ENCODE measurements around the gene PIAS1.

PIAS1 gene

DNA sequence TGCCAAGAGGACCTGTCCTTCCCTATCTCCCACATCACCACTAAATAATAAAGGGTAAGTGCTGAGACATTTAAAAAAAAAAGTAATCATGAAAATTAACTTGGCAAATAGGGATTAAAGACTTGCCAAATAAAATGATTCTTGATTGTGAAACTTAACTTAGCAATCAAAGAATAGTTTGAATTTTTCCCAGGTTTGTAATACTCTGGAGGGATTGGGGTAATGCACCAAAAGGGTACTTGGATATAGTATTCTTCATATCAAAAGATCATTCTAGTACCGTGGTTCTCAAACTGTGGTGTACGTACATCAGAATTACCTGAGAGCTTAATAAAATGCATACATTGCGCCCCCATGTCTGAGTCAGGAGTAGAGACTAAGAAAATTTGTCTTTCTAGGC lies 122.5 kb downstream of the PIAS1 start:
- H3K9ac ChIP-seq (ENCODE audit: low read length), result no peak overlapping the region
- no peaks in the 10 kb centered on the region for H3K27me3 ChIP-seq (ENCODE audit: control insufficient read depth, insufficient read depth, low read length)
- H3K9me3 ChIP-seq (ENCODE audit: control insufficient read depth, insufficient read depth, low read depth, low read length), result no peaks in the 10 kb centered on the region
- H3K4me1 ChIP-seq (ENCODE audit: control insufficient read depth, insufficient read depth, low read length), result no peaks in the 10 kb centered on the region
- no peak overlapping the region for H3K4me3 ChIP-seq (ENCODE audit: low read depth, low read length)
- no peak overlapping the region for H3K27ac ChIP-seq (ENCODE audit: low read depth, low read length)
- peaks cover 55% of the 10 kb centered on the region for H3K36me3 ChIP-seq (ENCODE audit: control insufficient read depth, insufficient read depth, low read length)

DNA sequence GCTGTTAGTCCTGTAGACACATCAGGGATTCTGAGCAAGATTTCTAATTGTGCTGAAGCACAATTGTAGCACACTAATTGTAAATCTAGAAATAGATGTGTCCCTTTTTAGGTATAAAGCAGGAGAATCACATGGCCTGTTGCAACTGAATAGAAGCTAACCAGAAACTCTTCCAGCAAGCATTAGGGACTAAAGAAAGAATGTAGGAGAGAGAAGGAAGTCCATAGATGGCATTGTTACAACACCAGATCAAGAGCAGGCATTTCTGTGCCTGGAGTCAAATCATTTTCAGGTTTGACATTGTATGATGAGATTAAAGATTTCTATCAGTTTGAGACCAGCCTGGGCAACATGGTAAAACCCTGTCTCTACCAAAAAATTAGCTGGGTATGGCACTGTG lies 123.6 kb downstream of the PIAS1 start:
- H3K36me3 ChIP-seq (ENCODE audit: control insufficient read depth, insufficient read depth, low read length), result peaks cover 64% of the 10 kb centered on the region
- H3K27me3 ChIP-seq (ENCODE audit: control insufficient read depth, insufficient read depth, low read length), result no peaks in the 10 kb centered on the region
- H3K9ac ChIP-seq (ENCODE audit: low read length), result no peak overlapping the region
- H3K4me1 ChIP-seq (ENCODE audit: control insufficient read depth, insufficient read depth, low read length), result no peaks in the 10 kb centered on the region
- no peaks in the 10 kb centered on the region for H3K9me3 ChIP-seq (ENCODE audit: control insufficient read depth, insufficient read depth, low read depth, low read length)
- no peak overlapping the region for H3K4me3 ChIP-seq (ENCODE audit: low read depth, low read length)
- H3K27ac ChIP-seq (ENCODE audit: low read depth, low read length), result no peak overlapping the region

DNA sequence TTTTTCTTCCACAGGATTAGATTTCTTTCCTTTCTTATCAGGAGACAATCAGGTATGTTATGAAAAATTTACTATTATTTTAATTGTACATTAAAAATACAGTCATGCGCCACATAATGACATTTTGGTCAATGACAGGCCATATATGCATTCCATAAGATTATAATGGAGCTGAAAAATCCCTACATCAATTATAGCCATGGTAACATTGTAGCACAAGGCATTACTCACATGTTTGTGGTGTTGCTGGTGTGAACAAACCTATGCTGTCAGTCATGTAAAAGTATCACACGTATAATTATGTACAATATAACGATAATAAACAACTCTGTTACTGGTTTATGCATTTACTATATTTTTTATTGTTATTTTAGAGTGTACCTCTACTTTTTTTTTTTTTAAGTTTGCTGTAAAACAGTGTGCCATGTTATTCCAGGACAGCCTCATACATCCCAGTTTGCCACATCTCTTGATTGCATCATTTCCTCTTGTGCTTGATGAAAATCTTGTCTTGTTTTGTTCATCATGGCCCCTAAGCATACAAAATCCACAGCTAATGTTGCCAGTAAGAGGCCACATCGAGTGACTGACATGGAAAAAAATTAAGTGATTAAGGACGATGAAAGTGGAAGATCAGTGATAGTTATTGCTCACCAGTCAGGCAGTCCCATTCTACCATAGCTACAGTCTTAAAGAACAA lies 129.7 kb downstream of the PIAS1 start:
- Histone ChIP-seq H3K27ac (ENCODE audit: low read depth, low read length) (no peak overlapping the region), H3K9me3 (ENCODE audit: control insufficient read depth, insufficient read depth, low read depth, low read length) (no peaks in the 10 kb centered on the region), H3K36me3 (ENCODE audit: control insufficient read depth, insufficient read depth, low read length) (peaks cover 78% of the 10 kb centered on the region), H3K27me3 (ENCODE audit: control insufficient read depth, insufficient read depth, low read length) (no peaks in the 10 kb centered on the region), H3K4me3 (ENCODE audit: low read depth, low read length) (no peak overlapping the region), H3K4me1 (ENCODE audit: control insufficient read depth, insufficient read depth, low read length) (no peaks in the 10 kb centered on the region), H3K9ac (ENCODE audit: low read length) (no peak overlapping the region)

DNA sequence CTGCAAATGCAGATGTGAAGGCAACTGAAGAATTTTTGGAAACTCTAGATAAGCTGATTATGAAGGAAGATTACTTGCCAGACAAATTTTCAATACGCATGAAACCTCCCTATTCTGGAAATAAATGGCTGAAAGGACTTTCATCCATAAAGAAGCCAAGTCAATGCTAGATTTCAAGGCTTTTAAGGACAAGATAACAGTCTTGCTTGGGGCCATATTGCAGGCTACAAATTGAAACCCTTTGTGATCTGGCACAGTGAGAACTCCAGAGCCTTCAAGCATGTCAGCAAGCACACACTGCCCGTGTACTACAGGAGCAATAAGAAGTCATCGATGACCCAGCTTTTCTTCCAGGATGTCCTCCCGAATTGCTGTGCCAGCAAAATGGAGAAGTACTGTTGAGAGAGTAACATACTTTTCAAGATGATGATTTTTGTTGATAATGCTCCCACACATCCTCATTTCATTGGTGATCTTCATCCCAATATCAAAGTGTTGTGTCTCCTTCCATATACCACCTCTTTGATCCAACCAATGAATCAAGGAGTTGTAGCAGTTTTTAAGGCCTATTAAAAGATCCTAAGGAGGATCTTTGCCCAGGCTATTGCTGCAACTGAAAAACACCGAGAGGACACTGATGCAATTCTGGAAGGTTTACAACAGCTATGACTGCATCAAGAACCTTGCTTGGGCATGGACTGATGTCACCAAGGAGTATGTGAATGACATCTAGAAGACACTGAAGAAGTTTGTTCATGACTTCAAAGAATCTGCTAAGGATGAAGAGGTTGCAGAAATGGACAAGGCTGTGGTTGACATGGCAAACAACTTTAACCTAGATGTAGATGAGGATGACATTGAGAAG lies 130.7 kb downstream of the PIAS1 start:
- H3K27ac ChIP-seq (ENCODE audit: low read depth, low read length), result no peak overlapping the region
- no peaks in the 10 kb centered on the region for H3K4me1 ChIP-seq (ENCODE audit: control insufficient read depth, insufficient read depth, low read length)
- no peak overlapping the region for H3K9ac ChIP-seq (ENCODE audit: low read length)
- H3K27me3 ChIP-seq (ENCODE audit: control insufficient read depth, insufficient read depth, low read length), result no peaks in the 10 kb centered on the region
- H3K4me3 ChIP-seq (ENCODE audit: low read depth, low read length), result no peak overlapping the region
- H3K9me3 ChIP-seq (ENCODE audit: control insufficient read depth, insufficient read depth, low read depth, low read length), result no peaks in the 10 kb centered on the region
- peaks cover 81% of the 10 kb centered on the region for H3K36me3 ChIP-seq (ENCODE audit: control insufficient read depth, insufficient read depth, low read length)

DNA sequence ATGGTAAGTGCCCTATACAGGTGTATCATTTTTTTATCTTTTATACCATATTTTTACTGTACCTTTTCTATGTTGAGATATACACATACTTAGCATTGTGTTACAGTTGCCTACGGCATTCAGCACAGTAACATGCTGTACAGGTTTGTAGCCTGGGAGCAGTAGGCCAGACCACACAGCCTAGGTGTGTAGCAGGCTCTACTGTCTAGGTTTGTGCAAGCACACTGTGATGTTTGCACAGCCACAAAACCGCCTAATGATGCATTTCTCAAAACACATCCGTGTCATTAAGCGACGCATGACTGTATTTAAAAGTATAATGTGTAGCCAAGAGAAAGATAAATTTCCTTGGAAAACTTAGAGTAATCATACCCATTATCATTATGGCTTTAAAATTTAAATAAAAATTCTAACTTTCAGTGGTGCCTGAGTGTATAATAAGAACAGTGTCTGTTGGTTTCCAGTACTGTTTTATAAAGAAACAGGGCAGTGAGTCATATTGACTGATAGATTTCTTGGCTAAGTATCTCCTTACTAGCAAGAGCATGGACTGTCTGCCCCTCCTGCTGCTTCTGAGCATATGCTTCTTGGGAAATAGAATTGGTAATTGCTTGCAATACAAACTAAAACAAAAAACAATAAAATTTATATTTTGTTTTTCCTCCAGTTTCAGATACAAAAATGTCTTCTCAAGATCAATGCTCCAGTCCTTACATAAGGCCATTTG lies 132.7 kb downstream of the PIAS1 start:
- Histone ChIP-seq H3K27ac (ENCODE audit: low read depth, low read length) (no peak overlapping the region), H3K4me3 (ENCODE audit: low read depth, low read length) (no peak overlapping the region), H3K9ac (ENCODE audit: low read length) (no peak overlapping the region), H3K4me1 (ENCODE audit: control insufficient read depth, insufficient read depth, low read length) (0 out of 2 replicates have a peak, but pooled peaks cover 10% of the 10 kb centered on the region), H3K9me3 (ENCODE audit: control insufficient read depth, insufficient read depth, low read depth, low read length) (no peaks in the 10 kb centered on the region), H3K27me3 (ENCODE audit: control insufficient read depth, insufficient read depth, low read length) (no peaks in the 10 kb centered on the region), H3K36me3 (ENCODE audit: control insufficient read depth, insufficient read depth, low read length) (peaks cover 66% of the 10 kb centered on the region)

DNA sequence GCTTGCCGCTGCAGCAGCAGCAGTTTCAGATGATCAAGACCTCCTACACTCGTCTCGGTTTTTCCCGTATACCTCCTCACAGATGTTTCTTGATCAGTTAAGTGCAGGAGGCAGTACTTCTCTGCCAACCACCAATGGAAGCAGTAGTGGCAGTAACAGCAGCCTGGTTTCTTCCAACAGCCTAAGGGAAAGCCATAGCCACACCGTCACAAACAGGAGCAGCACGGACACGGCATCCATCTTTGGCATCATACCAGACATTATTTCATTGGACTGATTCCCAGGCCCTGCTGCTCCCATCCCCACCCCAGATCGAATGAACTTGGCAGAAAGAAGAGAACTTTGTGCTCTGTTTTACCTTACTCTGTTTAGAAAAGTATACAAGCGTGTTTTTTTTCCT lies 133.4 kb downstream of the PIAS1 start:
- Histone ChIP-seq H3K4me1 (ENCODE audit: control insufficient read depth, insufficient read depth, low read length) (0 out of 2 replicates have a peak, but pooled peaks cover 11% of the 10 kb centered on the region), H3K27ac (ENCODE audit: low read depth, low read length) (no peak overlapping the region), H3K9ac (ENCODE audit: low read length) (no peak overlapping the region), H3K9me3 (ENCODE audit: control insufficient read depth, insufficient read depth, low read depth, low read length) (no peaks in the 10 kb centered on the region), H3K36me3 (ENCODE audit: control insufficient read depth, insufficient read depth, low read length) (peaks cover 66% of the 10 kb centered on the region), H3K27me3 (ENCODE audit: control insufficient read depth, insufficient read depth, low read length) (no peaks in the 10 kb centered on the region), H3K4me3 (ENCODE audit: low read depth, low read length) (no peak overlapping the region)

DNA sequence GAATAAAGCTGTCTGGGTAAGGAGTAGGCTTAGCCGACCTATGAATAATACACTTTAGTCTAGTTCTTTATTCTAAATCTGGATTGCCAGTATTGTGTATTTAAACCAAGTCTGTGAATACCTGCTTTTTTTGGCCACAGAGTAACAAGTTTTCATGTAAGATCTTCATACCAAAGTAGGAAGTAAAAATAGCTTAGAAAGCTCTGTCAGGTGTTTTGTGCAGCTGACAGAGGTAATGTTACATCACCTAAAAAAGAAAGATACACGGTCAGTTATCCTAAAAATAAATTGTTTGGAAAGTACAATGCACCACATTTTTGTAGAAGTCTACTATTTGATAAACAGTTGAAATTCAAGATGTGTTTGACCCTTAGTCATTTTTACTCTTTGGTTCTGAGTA lies 134.5 kb downstream of the PIAS1 start:
- 0 out of 2 replicates have a peak, but pooled peaks cover 11% of the 10 kb centered on the region for H3K4me1 ChIP-seq (ENCODE audit: control insufficient read depth, insufficient read depth, low read length)
- H3K4me3 ChIP-seq (ENCODE audit: low read depth, low read length), result no peak overlapping the region
- H3K9ac ChIP-seq (ENCODE audit: low read length), result no peak overlapping the region
- no peaks in the 10 kb centered on the region for H3K9me3 ChIP-seq (ENCODE audit: control insufficient read depth, insufficient read depth, low read depth, low read length)
- H3K27ac ChIP-seq (ENCODE audit: low read depth, low read length), result no peak overlapping the region
- peaks cover 67% of the 10 kb centered on the region for H3K36me3 ChIP-seq (ENCODE audit: control insufficient read depth, insufficient read depth, low read length)
- H3K27me3 ChIP-seq (ENCODE audit: control insufficient read depth, insufficient read depth, low read length), result no peaks in the 10 kb centered on the region

DNA sequence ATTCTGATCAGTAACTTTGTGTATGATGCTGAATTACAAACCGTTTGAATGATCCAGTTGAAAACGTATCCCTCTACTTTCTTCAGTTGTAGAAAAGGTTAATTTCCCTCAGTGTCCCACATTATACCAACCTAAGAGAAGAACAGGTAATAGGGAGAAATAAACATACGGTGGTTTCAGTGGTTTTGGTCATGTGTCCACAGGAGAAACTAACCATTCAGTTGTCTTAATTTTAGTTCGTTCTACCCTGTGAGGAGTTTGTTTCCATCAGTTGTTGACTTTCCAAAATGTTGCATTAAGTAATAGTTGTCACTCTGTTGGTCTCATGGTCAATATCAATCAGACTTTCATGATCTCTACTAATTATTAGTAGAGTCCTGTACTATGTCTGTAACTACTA lies 135.9 kb downstream of the PIAS1 start:
- H3K36me3 ChIP-seq (ENCODE audit: control insufficient read depth, insufficient read depth, low read length), result peaks cover 54% of the 10 kb centered on the region
- H3K9ac ChIP-seq (ENCODE audit: low read length), result no peak overlapping the region
- H3K27ac ChIP-seq (ENCODE audit: low read depth, low read length), result no peak overlapping the region
- H3K4me1 ChIP-seq (ENCODE audit: control insufficient read depth, insufficient read depth, low read length), result 0 out of 2 replicates have a peak, but pooled peaks cover 11% of the 10 kb centered on the region
- H3K27me3 ChIP-seq (ENCODE audit: control insufficient read depth, insufficient read depth, low read length), result no peaks in the 10 kb centered on the region
- no peak overlapping the region for H3K4me3 ChIP-seq (ENCODE audit: low read depth, low read length)
- H3K9me3 ChIP-seq (ENCODE audit: control insufficient read depth, insufficient read depth, low read depth, low read length), result no peaks in the 10 kb centered on the region

DNA sequence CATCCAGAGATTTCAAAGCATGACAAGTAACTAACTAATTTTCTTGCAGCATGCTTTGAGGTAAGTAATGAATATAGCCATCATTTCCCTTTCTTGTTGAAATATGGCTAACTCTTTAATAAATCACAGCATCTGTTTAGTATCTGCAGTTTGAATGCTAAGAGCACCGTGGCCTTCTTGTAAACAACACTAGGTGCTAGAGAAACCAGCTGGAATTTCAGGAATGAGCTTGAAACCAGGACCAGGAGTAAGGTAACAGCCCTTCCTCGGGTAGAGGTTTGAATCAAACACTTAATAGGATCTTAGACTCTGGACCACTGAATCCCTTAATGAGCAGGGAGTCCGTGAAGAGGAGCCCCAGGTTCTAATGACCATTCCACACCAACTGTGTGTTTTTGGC lies 137.4 kb downstream of the PIAS1 start:
- Histone ChIP-seq H3K4me3 (ENCODE audit: low read depth, low read length) (no peak overlapping the region), H3K4me1 (ENCODE audit: control insufficient read depth, insufficient read depth, low read length) (0 out of 2 replicates have a peak, but pooled peaks cover 11% of the 10 kb centered on the region), H3K27ac (ENCODE audit: low read depth, low read length) (no peak overlapping the region), H3K9ac (ENCODE audit: low read length) (no peak overlapping the region), H3K36me3 (ENCODE audit: control insufficient read depth, insufficient read depth, low read length) (peaks cover 41% of the 10 kb centered on the region), H3K27me3 (ENCODE audit: control insufficient read depth, insufficient read depth, low read length) (no peaks in the 10 kb centered on the region), H3K9me3 (ENCODE audit: control insufficient read depth, insufficient read depth, low read depth, low read length) (no peaks in the 10 kb centered on the region)

DNA sequence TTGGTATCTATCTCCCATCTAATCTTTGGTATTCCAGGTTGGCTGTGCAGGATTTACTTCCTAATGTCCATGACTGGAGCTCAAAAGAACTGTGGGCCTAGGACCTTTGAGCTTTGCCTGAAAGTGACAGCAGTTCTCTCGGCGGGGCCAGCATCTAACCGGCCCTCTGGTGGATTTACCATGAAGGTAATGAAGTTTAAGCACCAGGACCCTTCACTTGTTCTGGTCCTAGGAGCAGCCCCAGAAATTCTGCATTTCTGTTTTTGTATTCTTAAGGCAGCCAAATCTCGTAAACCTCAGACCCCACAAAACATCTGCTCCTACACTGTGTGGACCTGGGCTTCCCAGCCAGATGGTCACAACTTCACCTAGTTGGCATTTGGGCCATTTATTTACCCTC lies 138.0 kb downstream of the PIAS1 start:
- Histone ChIP-seq H3K27ac (ENCODE audit: low read depth, low read length) (no peak overlapping the region), H3K36me3 (ENCODE audit: control insufficient read depth, insufficient read depth, low read length) (peaks cover 36% of the 10 kb centered on the region), H3K9ac (ENCODE audit: low read length) (no peak overlapping the region), H3K4me1 (ENCODE audit: control insufficient read depth, insufficient read depth, low read length) (0 out of 2 replicates have a peak, but pooled peaks cover 11% of the 10 kb centered on the region), H3K27me3 (ENCODE audit: control insufficient read depth, insufficient read depth, low read length) (no peaks in the 10 kb centered on the region), H3K4me3 (ENCODE audit: low read depth, low read length) (no peak overlapping the region), H3K9me3 (ENCODE audit: control insufficient read depth, insufficient read depth, low read depth, low read length) (no peaks in the 10 kb centered on the region)
